Stomach (tissue), 4 donors: Measurements from ENCODE around the gene LCTL.

Experiments used
- CTCF ChIP-seq, 7 experiments: fragments of 450-650 bp in 4 of 7; fragments of 200-600 bp in 3 of 7; sonication (generic) in 3 of 7; IDR thresholded peaks; one replicate each; pipeline ENCODE4 v1.5.1; 2016 to 2019; ENCODE audit warnings: antibody characterized with exemption in 7 of 7, control low read depth in 2 of 7, mild to moderate bottlenecking in 1 of 7
- EP300 ChIP-seq: sonication (generic); formaldehyde crosslinking; IDR thresholded peaks from one replicate; pipeline ENCODE4 v1.6.1; 2017; ENCODE audit warnings: antibody characterized with exemption
- POLR2A ChIP-seq, 4 donors: fragments of 450-650 bp; IDR thresholded peaks; one replicate each; pipeline ENCODE4 v1.6.1; 2016; ENCODE audit warnings: antibody characterized with exemption in 4 of 4, control low read depth in 2 of 4, mild to moderate bottlenecking in 1 of 4, moderate library complexity in 1 of 4
- POLR2AphosphoS5 ChIP-seq, 3 donors: sonication (generic); formaldehyde crosslinking; IDR thresholded peaks; one replicate each; pipeline ENCODE4 v1.6.1; 2016; ENCODE audit warnings: antibody characterized with exemption in 3 of 3

DNA sequence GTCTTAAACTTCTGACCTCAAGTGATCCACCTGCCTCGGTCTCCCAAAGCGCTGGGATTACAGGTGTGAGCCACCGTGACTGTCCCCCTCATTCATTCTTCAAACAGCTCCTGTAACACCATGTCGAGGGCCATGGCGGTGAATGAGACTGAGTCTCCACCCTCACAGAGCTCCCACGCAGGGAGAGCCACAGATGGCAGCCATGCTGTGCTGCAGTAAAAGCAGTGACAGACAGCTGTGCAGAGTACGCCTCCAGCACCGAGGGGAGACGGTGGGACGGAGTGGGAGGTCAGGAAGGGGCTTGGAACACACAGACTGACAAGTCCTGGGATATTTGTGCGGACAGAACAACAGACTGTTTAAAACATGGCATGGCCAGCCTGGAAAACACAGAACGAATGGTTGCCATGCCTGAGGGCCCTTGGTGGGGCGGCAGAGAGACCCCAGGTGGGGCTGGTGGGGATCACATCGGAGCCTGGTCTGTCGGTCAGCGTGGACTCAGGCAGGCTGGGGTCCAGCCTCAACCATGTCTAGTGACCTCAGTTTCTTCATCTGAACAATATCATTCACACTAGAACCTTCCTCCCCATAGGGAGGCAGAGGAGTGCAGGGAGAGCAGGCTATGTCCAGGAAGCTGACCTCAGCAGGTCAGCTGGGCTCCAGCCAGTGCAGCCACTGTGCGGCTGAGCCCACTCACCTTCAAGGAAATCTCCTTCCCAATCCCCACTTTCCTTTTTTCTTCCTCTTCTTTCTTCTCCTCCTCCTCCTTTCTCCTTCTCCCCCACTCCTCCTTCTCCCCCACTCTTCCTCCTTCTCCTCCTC lies 20.6 kb upstream of the LCTL start:
- TF ChIP-seq POLR2A (IDR thresholded peaks at IDR 0.05): no peak
- no peak for TF ChIP-seq POLR2AphosphoS5 (IDR thresholded peaks at IDR 0.05)
- TF ChIP-seq CTCF (IDR thresholded peaks at IDR 0.05): no peak
- TF ChIP-seq EP300: no peak
